Kidney tubule cell (primary cell): ENCODE measurements around the gene HOXD8.

Experiments used
- DNase-seq: peaks from one replicate; pipeline ENCODE4 v3.0.0-alpha.2; 2018; ENCODE audit warnings: low spot score

HOXD8 gene

GRCh38 chr2:176130957-176131847 lies 1.7 kb downstream of the HOXD8 start:
- peak; percentile 19 for DNase-seq

GRCh38 chr2:176131848-176132158 lies 2.3 kb downstream of the HOXD8 start:
- DNase-seq: no peak

GRCh38 chr2:176132205-176133171 lies 3.0 kb downstream of the HOXD8 start:
- peak; percentile 69 for DNase-seq

- DNase-seq: no peak
These were observed 3.9 kb downstream of the HOXD8 start for GRCh38 chr2:176133389-176133788.

GRCh38 chr2:176134035-176134434 lies 4.5 kb downstream of the HOXD8 start:
- DNase-seq: peak; percentile 35

GRCh38 chr2:176135035-176135440 lies 5.5 kb downstream of the HOXD8 start:
- peak; percentile 34 for DNase-seq

- DNase-seq: peak; percentile 54
These were observed 7.1 kb downstream of the HOXD8 start for GRCh38 chr2:176136374-176137251.

- DNase-seq: no peak
These were observed 7.7 kb downstream of the HOXD8 start for GRCh38 chr2:176137252-176137580.

GRCh38 chr2:176137906-176138305 lies 8.4 kb downstream of the HOXD8 start:
- no peak for DNase-seq

- DNase-seq: no peak
These were observed 9.0 kb downstream of the HOXD8 start for GRCh38 chr2:176138526-176138922.

- no peak for DNase-seq
These were observed 9.6 kb downstream of the HOXD8 start for GRCh38 chr2:176138923-176139660.

GRCh38 chr2:176139661-176140512 lies 10.4 kb downstream of the HOXD8 start:
- peak; percentile 42 for DNase-seq

- peak; percentile 84 for DNase-seq
These were observed 11.2 kb downstream of the HOXD8 start for GRCh38 chr2:176140513-176141317.

GRCh38 chr2:176142281-176142680 lies 12.8 kb downstream of the HOXD8 start:
- DNase-seq: no peak

- no peak for DNase-seq
These were observed 15.8 kb downstream of the HOXD8 start for GRCh38 chr2:176145085-176145969.

GRCh38 chr2:176146101-176146500 lies 16.6 kb downstream of the HOXD8 start:
- no peak for DNase-seq

GRCh38 chr2:176146645-176147044 lies 17.1 kb downstream of the HOXD8 start:
- DNase-seq: no peak

- no peak for DNase-seq
These were observed 17.8 kb downstream of the HOXD8 start for GRCh38 chr2:176147210-176147799.
